NCI-H2196 treated with DMSO at 0.1 percent for 48 hours (cell line): ENCODE data around the gene MED25.

ENCODE experiments used
- DNase-seq: peaks from one replicate; lab custom pipeline; 2025; ENCODE audit not compliant: unreplicated experiment; lab: John Stamatoyannopoulos, UW

The MED25 gene

GRCh38 chr19:49840736-49841249, 22.7 kb downstream of the MED25 start:
- DNase-seq = no peak

- no peak for DNase-seq
These were observed 25.2 kb downstream of the MED25 start for GRCh38 chr19:49843265-49843664.

- no peak for DNase-seq
These were observed 26.3 kb downstream of the MED25 start for GRCh38 chr19:49844138-49845095.

- DNase-seq = no peak
These were observed 27.3 kb downstream of the MED25 start for GRCh38 chr19:49845414-49845813.

- DNase-seq = no peak
These were observed 28.3 kb downstream of the MED25 start for GRCh38 chr19:49846408-49846807.

GRCh38 chr19:49847731-49848696, 29.9 kb downstream of the MED25 start:
- DNase-seq = no peak

- DNase-seq = no peak
These were observed 30.8 kb downstream of the MED25 start for GRCh38 chr19:49848938-49849337.

GRCh38 chr19:49849433-49850220, 31.5 kb downstream of the MED25 start:
- no peak for DNase-seq

GRCh38 chr19:49850221-49850486, 32.1 kb downstream of the MED25 start:
- no peak for DNase-seq

GRCh38 chr19:49850487-49851342, 32.6 kb downstream of the MED25 start, which contains the start of gene PTOV1:
Gene PTOV1, plus strand, starts transcription at chr19:49851159.
- DNase-seq = peak; percentile 90

- DNase-seq = no peak
These were observed 33.6 kb downstream of the MED25 start for GRCh38 chr19:49851456-49852259.

- DNase-seq = no peak
These were observed 34.6 kb downstream of the MED25 start for GRCh38 chr19:49852631-49853126.

GRCh38 chr19:49853852-49854377, 35.8 kb downstream of the MED25 start:
- no peak for DNase-seq

- no peak for DNase-seq
These were observed 36.5 kb downstream of the MED25 start for GRCh38 chr19:49854378-49855263.

- no peak for DNase-seq
These were observed 37.2 kb downstream of the MED25 start for GRCh38 chr19:49855277-49855675.

GRCh38 chr19:49855676-49856573, 37.8 kb downstream of the MED25 start:
- no peak for DNase-seq
